ENCODE results near the gene PCP4.

DNA sequence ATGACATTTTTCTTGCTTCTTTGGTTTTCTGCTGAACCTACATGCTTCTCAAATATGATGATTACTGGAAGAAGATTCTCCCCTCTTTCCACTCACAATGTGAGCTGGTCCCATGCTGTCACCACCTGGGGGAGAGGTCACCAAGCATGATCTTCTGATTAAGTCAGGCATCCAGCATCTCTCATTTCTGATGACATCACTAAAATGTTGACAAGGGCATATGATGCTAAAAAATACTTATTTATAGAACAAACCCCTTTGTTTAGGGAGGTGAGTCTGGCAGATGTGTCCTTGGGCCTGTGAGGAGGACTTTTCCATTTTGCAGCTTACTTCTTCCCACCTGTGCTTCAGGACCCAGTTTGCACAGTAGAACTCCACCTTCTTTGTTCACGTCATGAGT lies 42.0 kb upstream of the PCP4 start:
- TF ChIP-seq, protein P1, sequence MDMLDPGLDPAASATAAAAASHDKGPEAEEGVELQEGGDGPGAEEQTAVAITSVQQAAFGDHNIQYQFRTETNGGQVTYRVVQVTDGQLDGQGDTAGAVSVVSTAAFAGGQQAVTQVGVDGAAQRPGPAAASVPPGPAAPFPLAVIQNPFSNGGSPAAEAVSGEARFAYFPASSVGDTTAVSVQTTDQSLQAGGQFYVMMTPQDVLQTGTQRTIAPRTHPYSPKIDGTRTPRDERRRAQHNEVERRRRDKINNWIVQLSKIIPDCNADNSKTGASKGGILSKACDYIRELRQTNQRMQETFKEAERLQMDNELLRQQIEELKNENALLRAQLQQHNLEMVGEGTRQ (IDR thresholded peaks at IDR 0.05): no peak
- TF ChIP-seq, protein P2, sequence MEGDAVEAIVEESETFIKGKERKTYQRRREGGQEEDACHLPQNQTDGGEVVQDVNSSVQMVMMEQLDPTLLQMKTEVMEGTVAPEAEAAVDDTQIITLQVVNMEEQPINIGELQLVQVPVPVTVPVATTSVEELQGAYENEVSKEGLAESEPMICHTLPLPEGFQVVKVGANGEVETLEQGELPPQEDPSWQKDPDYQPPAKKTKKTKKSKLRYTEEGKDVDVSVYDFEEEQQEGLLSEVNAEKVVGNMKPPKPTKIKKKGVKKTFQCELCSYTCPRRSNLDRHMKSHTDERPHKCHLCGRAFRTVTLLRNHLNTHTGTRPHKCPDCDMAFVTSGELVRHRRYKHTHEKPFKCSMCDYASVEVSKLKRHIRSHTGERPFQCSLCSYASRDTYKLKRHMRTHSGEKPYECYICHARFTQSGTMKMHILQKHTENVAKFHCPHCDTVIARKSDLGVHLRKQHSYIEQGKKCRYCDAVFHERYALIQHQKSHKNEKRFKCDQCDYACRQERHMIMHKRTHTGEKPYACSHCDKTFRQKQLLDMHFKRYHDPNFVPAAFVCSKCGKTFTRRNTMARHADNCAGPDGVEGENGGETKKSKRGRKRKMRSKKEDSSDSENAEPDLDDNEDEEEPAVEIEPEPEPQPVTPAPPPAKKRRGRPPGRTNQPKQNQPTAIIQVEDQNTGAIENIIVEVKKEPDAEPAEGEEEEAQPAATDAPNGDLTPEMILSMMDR (IDR thresholded peaks at IDR 0.05): no peak
- TF ChIP-seq ESRRA (IDR thresholded peaks at IDR 0.05; ENCODE audit: borderline replicate concordance, low read length) (no peak), POLR2A (IDR thresholded peaks at IDR 0.05; ENCODE audit: low read length) (no peak), RARB (CRISPR knock-in tag; IDR thresholded peaks at IDR 0.05) (no peak), HEYL (CRISPR knock-in tag; IDR thresholded peaks at IDR 0.05) (no peak), KDM5A (IDR thresholded peaks at IDR 0.05) (no peak), EP300 (IDR thresholded peaks at IDR 0.05) (no peak)
- TF ChIP-seq, protein P3, sequence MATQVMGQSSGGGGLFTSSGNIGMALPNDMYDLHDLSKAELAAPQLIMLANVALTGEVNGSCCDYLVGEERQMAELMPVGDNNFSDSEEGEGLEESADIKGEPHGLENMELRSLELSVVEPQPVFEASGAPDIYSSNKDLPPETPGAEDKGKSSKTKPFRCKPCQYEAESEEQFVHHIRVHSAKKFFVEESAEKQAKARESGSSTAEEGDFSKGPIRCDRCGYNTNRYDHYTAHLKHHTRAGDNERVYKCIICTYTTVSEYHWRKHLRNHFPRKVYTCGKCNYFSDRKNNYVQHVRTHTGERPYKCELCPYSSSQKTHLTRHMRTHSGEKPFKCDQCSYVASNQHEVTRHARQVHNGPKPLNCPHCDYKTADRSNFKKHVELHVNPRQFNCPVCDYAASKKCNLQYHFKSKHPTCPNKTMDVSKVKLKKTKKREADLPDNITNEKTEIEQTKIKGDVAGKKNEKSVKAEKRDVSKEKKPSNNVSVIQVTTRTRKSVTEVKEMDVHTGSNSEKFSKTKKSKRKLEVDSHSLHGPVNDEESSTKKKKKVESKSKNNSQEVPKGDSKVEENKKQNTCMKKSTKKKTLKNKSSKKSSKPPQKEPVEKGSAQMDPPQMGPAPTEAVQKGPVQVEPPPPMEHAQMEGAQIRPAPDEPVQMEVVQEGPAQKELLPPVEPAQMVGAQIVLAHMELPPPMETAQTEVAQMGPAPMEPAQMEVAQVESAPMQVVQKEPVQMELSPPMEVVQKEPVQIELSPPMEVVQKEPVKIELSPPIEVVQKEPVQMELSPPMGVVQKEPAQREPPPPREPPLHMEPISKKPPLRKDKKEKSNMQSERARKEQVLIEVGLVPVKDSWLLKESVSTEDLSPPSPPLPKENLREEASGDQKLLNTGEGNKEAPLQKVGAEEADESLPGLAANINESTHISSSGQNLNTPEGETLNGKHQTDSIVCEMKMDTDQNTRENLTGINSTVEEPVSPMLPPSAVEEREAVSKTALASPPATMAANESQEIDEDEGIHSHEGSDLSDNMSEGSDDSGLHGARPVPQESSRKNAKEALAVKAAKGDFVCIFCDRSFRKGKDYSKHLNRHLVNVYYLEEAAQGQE (IDR thresholded peaks at IDR 0.05): no peak
- TF ChIP-seq, protein P4, sequence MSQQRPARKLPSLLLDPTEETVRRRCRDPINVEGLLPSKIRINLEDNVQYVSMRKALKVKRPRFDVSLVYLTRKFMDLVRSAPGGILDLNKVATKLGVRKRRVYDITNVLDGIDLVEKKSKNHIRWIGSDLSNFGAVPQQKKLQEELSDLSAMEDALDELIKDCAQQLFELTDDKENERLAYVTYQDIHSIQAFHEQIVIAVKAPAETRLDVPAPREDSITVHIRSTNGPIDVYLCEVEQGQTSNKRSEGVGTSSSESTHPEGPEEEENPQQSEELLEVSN (IDR thresholded peaks at IDR 0.05; ENCODE audit: borderline replicate concordance, low read depth): no peak

Measured in A549 (cell line).